T-cell (primary cell): Measurements from ENCODE around the gene IL17RA. TPM values are rescaled to one million over a fixed set of nuclear protein-coding genes. Genes with fewer than 3 reads are reported as not detected.

ENCODE experiments used
- ATAC-seq, 4 experiments: fragments of 200-7000 bp in 3 of 4; fragments of 150-1000 bp in 1 of 4; cut with Tn5 transposase; replicated peaks in 1 of 4; 1 replicate in 3 of 4; 2 replicates in 1 of 4; pipeline ENCODE4 v1.10.0; 2021; ENCODE audit warnings: moderate library complexity in 3 of 4, mild to moderate bottlenecking in 2 of 4, moderate number of reproducible peaks in 1 of 4
- CTCF ChIA-PET, 2 donors: fragments of 300-600 bp; sonication (Branson Sonifier 250); formaldehyde crosslinking; loops; one replicate each; lab custom pipeline; 2022; ENCODE audit warnings: antibody characterized with exemption in 2 of 2; lab: Charles Lee
- POLR2A ChIA-PET, 2 donors: fragments of 300-600 bp; sonication (Branson Sonifier 250); formaldehyde crosslinking; loops; one replicate each; lab custom pipeline; 2022; ENCODE audit warnings: antibody characterized with exemption in 2 of 2; lab: Charles Lee
- DNase-seq, 35 experiments: peaks; one replicate each; pipeline versions ENCODE4 v3.0.0 to v3.0.0-alpha.2; 2013 to 2023
- H3K27ac ChIP-seq: one replicate; pipeline ENCODE4 v1.5.1; 2013; ENCODE audit warnings: low read length
- H3K27me3 ChIP-seq, 2 experiments: replicated peaks in 1 of 2; 1 replicate in 1 of 2; 2 replicates in 1 of 2; pipeline versions ENCODE4 v1.6.1 to v1.7.0; 2013; ENCODE audit warnings: low read length in 1 of 2, mixed read lengths in 1 of 2; ENCODE audit not compliant: control insufficient read depth in 2 of 2, insufficient read depth in 2 of 2; ENCODE audit errors: extremely low read depth in 1 of 2
- H3K36me3 ChIP-seq, 2 donors: 1 replicate in 1 of 2; 2 replicates in 1 of 2; pipeline versions ENCODE4 v1.6.1 to v1.7.0; 2013; ENCODE audit warnings: low read length in 1 of 2; ENCODE audit not compliant: control insufficient read depth in 2 of 2, insufficient read depth in 1 of 2; ENCODE audit errors: extremely low read depth in 1 of 2
- H3K4me1 ChIP-seq, 2 experiments: 1 replicate in 1 of 2; 2 replicates in 1 of 2; pipeline versions ENCODE4 v1.6.1 to v1.7.0; 2013; ENCODE audit warnings: low read length in 2 of 2, mixed read lengths in 1 of 2; ENCODE audit not compliant: insufficient read depth in 2 of 2, control insufficient read depth in 1 of 2; ENCODE audit errors: extremely low read depth in 1 of 2
- H3K4me3 ChIP-seq, 2 donors: 1 replicate in 1 of 2; 2 replicates in 1 of 2; pipeline versions ENCODE4 v1.5.1 to v1.7.0; 2013; ENCODE audit warnings: mild to moderate bottlenecking in 2 of 2, low read length in 1 of 2, moderate library complexity in 1 of 2; ENCODE audit not compliant: control insufficient read depth in 1 of 2; ENCODE audit errors: extremely low read depth in 1 of 2
- H3K9me3 ChIP-seq: 2 replicates; pipeline ENCODE4 v1.7.0; 2013
- H3K27ac Mint-ChIP-seq, 2 donors: one replicate each; pipeline ENCODE4 v1.8.0; 2020 to 2021; ENCODE audit warnings: mild to moderate bottlenecking in 2 of 2, mixed read lengths in 2 of 2
- H3K27me3 Mint-ChIP-seq, 2 donors: one replicate each; pipeline ENCODE4 v1.8.0; 2021 to 2022; ENCODE audit warnings: mixed read lengths in 2 of 2
- H3K36me3 Mint-ChIP-seq: one replicate; pipeline ENCODE4 v1.8.0; 2021; ENCODE audit warnings: mixed read lengths
- H3K4me1 Mint-ChIP-seq, 3 donors: one replicate each; pipeline ENCODE4 v1.8.0; 2020 to 2022; ENCODE audit warnings: mixed read lengths in 3 of 3, mild to moderate bottlenecking in 1 of 3
- H3K4me3 Mint-ChIP-seq, 3 donors: one replicate each; pipeline ENCODE4 v1.8.0; 2020 to 2022; ENCODE audit warnings: mild to moderate bottlenecking in 3 of 3, mixed read lengths in 3 of 3, moderate library complexity in 3 of 3
- H3K9me3 Mint-ChIP-seq, 3 donors: one replicate each; pipeline ENCODE4 v1.8.0; 2020 to 2022; ENCODE audit warnings: mixed read lengths in 3 of 3
- WGBS: methylation state at CpG from one replicate; pipeline ENCODE4 v1.1.5; 2013; ENCODE audit warnings: missing lambda C conversion rate; ENCODE audit not compliant: insufficient coverage; 5-methylcytosine and 5-hydroxymethylcytosine counted together
- total RNA-seq, 35 experiments: library from RNA in 6 of 35; stranded (reverse) in 6 of 35; fragments of 120-200 nt in 1 of 35; gene quantifications; one replicate each; pipeline versions ENCODE4 v1.2.1 to v1.2.4 and lab custom pipeline; 2013 to 2026

The IL17RA gene
- total RNA-seq, 5 donors from 2014 or later (not counting 1 experiment from before 2014, with no cell fraction given) = 38.8 to 72.7 (median 61.8) TPM

- no peaks in the 10 kb centered on the region for H3K27me3 Mint-ChIP-seq
- 87% methylated on average over 13 of the region's 13 CpGs for WGBS
- H3K9me3 Mint-ChIP-seq = no peaks in the 10 kb centered on the region
- H3K4me3 ChIP-seq = no peak overlapping the region
- H3K4me1 Mint-ChIP-seq = peaks cover 73 to 80% (median 73%) of the 10 kb centered on the region in 3 donors
- H3K36me3 Mint-ChIP-seq = peaks cover 18% of the 10 kb centered on the region
- no peak overlapping the region for H3K27ac ChIP-seq
- H3K4me3 Mint-ChIP-seq = no peak overlapping the region
- POLR2A ChIA-PET = interaction anchor here in 1 of 2 donors (0.5 to 0.7 kb wide), 2 partner anchors 126 to 520 kb away, joined by 5 to 6 read pairs; no protein-coding TSS in a partner anchor
- H3K36me3 ChIP-seq = peaks cover 3 to 40% of the 10 kb centered on the region in 2 donors
- DNase-seq = no peak
- H3K4me1 ChIP-seq = peaks cover 37 to 42% of the 10 kb centered on the region in 2 experiments
- no peaks in the 10 kb centered on the region for H3K27me3 ChIP-seq
- CTCF ChIA-PET = interaction anchor here in 1 of 2 donors (0.6 kb wide), 1 partner anchor 36 kb away, joined by 3 read pairs; no protein-coding TSS in a partner anchor
- peak overlapping the region in 1 of 2 donors; percentile 44 for H3K27ac Mint-ChIP-seq
- ATAC-seq = no peak
- no peaks in the 10 kb centered on the region for H3K9me3 ChIP-seq
Measured at GRCh38 chr22:17110791-17111550, 26.2 kb downstream of the IL17RA start.

DNA sequence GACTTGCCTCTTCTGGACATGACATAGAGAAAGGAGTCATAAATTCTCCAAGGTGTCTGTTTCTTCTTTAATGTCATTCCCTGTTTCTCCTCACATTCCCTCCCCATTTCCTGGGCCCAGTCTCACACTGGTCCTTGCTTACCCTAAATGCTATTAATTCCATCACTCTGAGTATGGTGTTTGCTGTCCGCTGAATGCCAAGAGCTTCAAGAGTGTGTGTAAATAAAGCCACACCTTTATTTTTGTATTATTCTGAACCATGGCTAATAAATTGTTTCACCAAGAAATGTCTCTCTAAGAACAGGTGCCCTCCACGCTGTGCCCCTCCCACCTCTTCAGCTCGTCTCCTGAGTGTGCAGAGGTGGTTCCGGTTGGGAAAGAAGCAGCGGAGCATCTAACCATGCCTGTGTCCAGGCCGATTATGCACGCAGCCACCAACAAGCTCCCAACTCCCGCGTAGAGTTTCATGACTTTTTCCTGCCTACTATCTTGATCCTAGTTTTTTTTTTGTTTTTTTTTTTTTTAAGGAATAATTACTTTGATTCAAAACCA is 27.8 kb downstream of the IL17RA start:
- no peak overlapping the region for H3K27ac ChIP-seq
- Mint-ChIP-seq H3K27ac (peak overlapping the region; percentile 8 to 22), H3K4me1 (peaks cover 73 to 80% (median 73%) of the 10 kb centered on the region in 3 donors), H3K9me3 (no peaks in the 10 kb centered on the region), H3K4me3 (no peak overlapping the region), H3K36me3 (peaks cover 10% of the 10 kb centered on the region), H3K27me3 (no peaks in the 10 kb centered on the region)
- no peak overlapping the region for H3K4me3 ChIP-seq
- H3K4me1 ChIP-seq = peaks cover 38 to 42% of the 10 kb centered on the region in 2 experiments
- ChIA-PET POLR2A (no interaction called here), CTCF (interaction anchor here in 1 of 2 donors (0.7 kb wide), 1 partner anchor 79 kb away, joined by 3 read pairs; no protein-coding TSS in a partner anchor)
- ATAC-seq = no peak
- H3K36me3 ChIP-seq = peaks cover 0 to 25% of the 10 kb centered on the region in 2 donors
- H3K9me3 ChIP-seq = no peaks in the 10 kb centered on the region
- no peaks in the 10 kb centered on the region for H3K27me3 ChIP-seq
- 95% methylated on average over 3 of the region's 9 CpGs for WGBS
- no peak for DNase-seq

GRCh38 chr22:17113600-17113999 is 28.8 kb downstream of the IL17RA start:
- ATAC-seq (no peak), DNase-seq (no peak)
- Histone ChIP-seq H3K4me1 (peaks cover 45 to 48% of the 10 kb centered on the region in 2 experiments), H3K36me3 (peaks cover 0 to 16% of the 10 kb centered on the region in 2 donors), H3K4me3 (no peak overlapping the region), H3K27me3 (no peaks in the 10 kb centered on the region), H3K9me3 (no peaks in the 10 kb centered on the region), H3K27ac (no peak overlapping the region)
- ChIA-PET CTCF (interaction anchor here in 1 of 2 donors (0.7 kb wide), 1 partner anchor 19 kb away, joined by 4 read pairs; no protein-coding TSS in a partner anchor), POLR2A (no interaction called here)
- Mint-ChIP-seq H3K9me3 (no peaks in the 10 kb centered on the region), H3K36me3 (peaks cover 10% of the 10 kb centered on the region), H3K27ac (peak overlapping the region; percentile 77 to 81), H3K4me3 (no peak overlapping the region), H3K27me3 (peaks cover 0 to 2% of the 10 kb centered on the region in 2 donors), H3K4me1 (peaks cover 80 to 86% (median 80%) of the 10 kb centered on the region in 3 donors)
- 82% methylated on average over 6 of the region's 8 CpGs for WGBS

GRCh38 chr22:17114173-17114897 is 29.5 kb downstream of the IL17RA start:
- Histone ChIP-seq H3K9me3 (no peaks in the 10 kb centered on the region), H3K27ac (no peak overlapping the region), H3K4me1 (peaks cover 52 to 55% of the 10 kb centered on the region in 2 experiments), H3K4me3 (no peak overlapping the region), H3K27me3 (no peaks in the 10 kb centered on the region), H3K36me3 (peaks cover 0 to 11% of the 10 kb centered on the region in 2 donors)
- no peak for ATAC-seq
- Mint-ChIP-seq H3K27me3 (peaks cover 0 to 7% of the 10 kb centered on the region in 2 donors), H3K9me3 (no peaks in the 10 kb centered on the region), H3K27ac (peak overlapping the region; percentile 77 to 81), H3K4me3 (peak overlapping the region in 1 of 3 donors; percentile 25), H3K4me1 (peaks cover 86 to 93% (median 86%) of the 10 kb centered on the region in 3 donors), H3K36me3 (peaks cover 10% of the 10 kb centered on the region)
- POLR2A ChIA-PET = no interaction called here
- no peak for DNase-seq
- 81% methylated on average over 11 of the region's 13 CpGs for WGBS
- CTCF ChIA-PET = no interaction called here

- ATAC-seq = no peak
- Mint-ChIP-seq H3K9me3 (no peaks in the 10 kb centered on the region), H3K36me3 (peaks cover 8% of the 10 kb centered on the region), H3K4me1 (peaks cover 84 to 93% (median 85%) of the 10 kb centered on the region in 3 donors), H3K4me3 (peak overlapping the region in 1 of 3 donors; percentile 25), H3K27me3 (peaks cover 0 to 7% of the 10 kb centered on the region in 2 donors), H3K27ac (peak overlapping the region; percentile 20 to 81)
- no peaks in the 10 kb centered on the region for H3K27me3 ChIP-seq
- H3K4me3 ChIP-seq = no peak overlapping the region
- H3K4me1 ChIP-seq = peaks cover 56 to 58% of the 10 kb centered on the region in 2 experiments
- H3K36me3 ChIP-seq = peaks cover 0 to 6% of the 10 kb centered on the region in 2 donors
- no peaks in the 10 kb centered on the region for H3K9me3 ChIP-seq
- no peak for DNase-seq
- POLR2A ChIA-PET = no interaction called here
- 86% methylated on average over 6 of the region's 9 CpGs for WGBS
- CTCF ChIA-PET = no interaction called here
- H3K27ac ChIP-seq = no peak overlapping the region
Measured at GRCh38 chr22:17114898-17115235, 30.1 kb downstream of the IL17RA start.

DNA sequence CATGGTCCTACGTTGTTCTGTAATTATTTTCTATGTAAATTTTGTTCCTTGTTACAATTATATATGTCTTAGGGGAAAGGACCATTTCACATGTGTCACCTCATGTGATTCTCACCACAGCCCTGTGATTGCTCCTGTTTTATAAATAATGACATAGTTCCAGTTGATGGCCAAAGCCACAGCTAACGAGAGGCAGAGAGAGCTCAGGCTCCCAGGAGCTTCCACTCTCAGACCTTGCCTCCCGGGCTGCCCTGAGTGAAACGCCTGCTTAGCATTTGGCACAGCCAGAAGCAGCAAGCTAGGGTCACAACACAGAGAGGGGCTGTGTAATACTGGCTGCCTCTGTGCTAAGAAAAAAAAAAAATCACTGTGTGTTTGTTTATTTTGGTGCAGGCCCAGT is 30.4 kb downstream of the IL17RA start:
- peaks cover 0 to 7% of the 10 kb centered on the region in 2 donors for H3K27me3 Mint-ChIP-seq
- ChIA-PET POLR2A (no interaction called here), CTCF (interaction anchor here in 1 of 2 donors (1.8 kb wide), 1 partner anchor 57 kb away, joined by 4 read pairs; no protein-coding TSS in a partner anchor)
- Histone ChIP-seq H3K4me3 (peak overlapping the region in 1 of 2 donors; percentile 8), H3K36me3 (peaks cover 0 to 3% of the 10 kb centered on the region in 2 donors), H3K4me1 (peaks cover 56 to 59% of the 10 kb centered on the region in 2 experiments), H3K27me3 (no peaks in the 10 kb centered on the region), H3K9me3 (no peaks in the 10 kb centered on the region), H3K27ac (no peak overlapping the region)
- peak overlapping the region in 1 of 3 donors; percentile 82 for H3K4me3 Mint-ChIP-seq
- DNase-seq (no peak), ATAC-seq (no peak)
- peaks cover 84 to 90% (median 85%) of the 10 kb centered on the region in 3 donors for H3K4me1 Mint-ChIP-seq
- H3K27ac Mint-ChIP-seq = peak overlapping the region; percentile 81 to 90
- no peaks in the 10 kb centered on the region for H3K9me3 Mint-ChIP-seq
- 82% methylated on average over 2 of the region's 4 CpGs for whole genome bisulfite sequencing
- peaks cover 7% of the 10 kb centered on the region for H3K36me3 Mint-ChIP-seq
